ENCODE results near the gene AKAP12. TPM values are rescaled to one million over a fixed set of nuclear protein-coding genes. Genes with fewer than 3 reads are reported as not detected.

Gene AKAP12
- total RNA-seq, 1 donor from 2014 or later: 81.3 TPM

GRCh38 chr6:151377095-151377494 is 137.3 kb downstream of the AKAP12 start:
- no peak overlapping the region for H3K27ac Mint-ChIP-seq
- H3K4me3 ChIP-seq: no peak overlapping the region
- H3K27ac ChIP-seq: no peak overlapping the region
- no peak overlapping the region for H2AFZ ChIP-seq (replicated peaks)
- peaks cover 7% of the 10 kb centered on the region for H3F3A ChIP-seq (ENCODE audit: low read depth)
- no peaks in the 10 kb centered on the region for H3K9me3 ChIP-seq (ENCODE audit: low read depth)
- no peak for TF ChIP-seq CTCF (IDR thresholded peaks at IDR 0.05)
- no peak for TF ChIP-seq EZH2phosphoT487 (IDR thresholded peaks at IDR 0.05)
- TF ChIP-seq EZH2 (IDR thresholded peaks at IDR 0.05): no peak
- no peak for DNase-seq (ENCODE audit: low spot score)
- peaks cover 23% of the 10 kb centered on the region for H3K36me3 Mint-ChIP-seq
- no peaks in the 10 kb centered on the region for H3K27me3 Mint-ChIP-seq (ENCODE audit: insufficient read depth, low read depth)
- H3K36me3 ChIP-seq: no peaks in the 10 kb centered on the region
- no peak overlapping the region for H3K4me2 ChIP-seq
- H3K4me3 Mint-ChIP-seq: no peak overlapping the region
- peaks cover 6% of the 10 kb centered on the region for H3K4me1 ChIP-seq
- H3K9ac ChIP-seq: no peak overlapping the region
- no peaks in the 10 kb centered on the region for H3K27me3 ChIP-seq
- H3K79me2 ChIP-seq (ENCODE audit: low read depth): peaks cover 75% of the 10 kb centered on the region
- H3K9me3 Mint-ChIP-seq: peaks cover 6% of the 10 kb centered on the region
- H3K4me1 Mint-ChIP-seq: peaks cover 38% of the 10 kb centered on the region
- H4K20me1 ChIP-seq (ENCODE audit: low read depth): no peaks in the 10 kb centered on the region

DNA sequence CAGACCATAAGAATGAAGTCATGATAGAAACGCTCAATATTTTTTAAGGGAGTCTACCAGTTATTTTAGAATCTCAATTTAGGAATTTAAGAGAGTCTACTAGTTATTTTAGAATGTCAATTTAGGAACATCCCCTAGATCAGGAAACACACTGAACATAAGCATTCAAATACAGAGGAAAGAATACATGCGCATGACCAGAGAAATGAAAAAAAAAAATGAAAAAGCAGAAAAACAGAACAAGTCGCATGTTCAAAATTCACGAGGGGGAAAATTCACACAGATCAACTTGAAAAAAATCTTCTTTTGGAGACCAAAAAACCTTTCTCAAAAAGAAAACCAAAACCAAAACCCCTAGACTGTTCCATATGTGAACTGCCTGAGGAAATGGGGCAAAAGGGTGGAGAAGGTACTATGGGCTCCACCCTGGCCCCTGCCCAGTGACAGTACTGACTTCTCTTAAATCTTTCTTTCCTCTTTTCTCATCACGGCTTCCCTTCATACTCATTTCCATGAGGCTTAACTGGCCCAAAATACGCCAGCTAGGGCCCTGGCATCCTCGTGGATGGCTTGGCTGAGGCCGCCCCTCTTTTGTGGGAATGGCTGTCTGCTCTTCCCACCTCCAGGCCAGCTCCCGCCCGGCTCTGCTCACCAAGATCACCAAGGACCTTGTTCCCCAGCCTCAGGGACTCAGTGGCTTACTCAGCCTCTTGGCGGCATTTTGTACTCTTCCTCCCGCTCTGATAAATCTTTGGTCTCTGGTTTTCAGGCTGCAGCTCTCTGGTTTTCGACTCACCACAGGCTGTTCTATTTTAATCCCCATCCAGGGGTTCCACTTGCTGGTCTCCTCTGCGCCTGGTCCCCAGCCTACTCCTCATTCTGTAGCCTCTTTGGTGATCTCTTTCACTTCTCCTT is 140.4 kb downstream of the AKAP12 start:
- H3K79me2 ChIP-seq (ENCODE audit: low read depth): peaks cover 94% of the 10 kb centered on the region
- peaks cover 22% of the 10 kb centered on the region for H3K4me1 Mint-ChIP-seq
- no peaks in the 10 kb centered on the region for H3K4me1 ChIP-seq
- H3K4me3 Mint-ChIP-seq: no peak overlapping the region
- H3K27ac ChIP-seq: no peak overlapping the region
- no peaks in the 10 kb centered on the region for H3K9me3 ChIP-seq (ENCODE audit: low read depth)
- H3K27ac Mint-ChIP-seq: no peak overlapping the region
- H3K9me3 Mint-ChIP-seq: peaks cover 6% of the 10 kb centered on the region
- H3K27me3 Mint-ChIP-seq (ENCODE audit: insufficient read depth, low read depth): no peaks in the 10 kb centered on the region
- no peak overlapping the region for H2AFZ ChIP-seq (replicated peaks)
- no peak for TF ChIP-seq CTCF (IDR thresholded peaks at IDR 0.05)
- no peak for TF ChIP-seq EZH2phosphoT487 (IDR thresholded peaks at IDR 0.05)
- no peak for TF ChIP-seq EZH2 (IDR thresholded peaks at IDR 0.05)
- no peak overlapping the region for H3K9ac ChIP-seq
- peaks cover 7% of the 10 kb centered on the region for H3F3A ChIP-seq (ENCODE audit: low read depth)
- no peak overlapping the region for H3K4me2 ChIP-seq
- peaks cover 18% of the 10 kb centered on the region for H3K36me3 Mint-ChIP-seq
- no peaks in the 10 kb centered on the region for H3K36me3 ChIP-seq
- H3K4me3 ChIP-seq: no peak overlapping the region
- no peak for DNase-seq (ENCODE audit: low spot score)
- H3K27me3 ChIP-seq: no peaks in the 10 kb centered on the region
- H4K20me1 ChIP-seq (ENCODE audit: low read depth): no peaks in the 10 kb centered on the region

DNA sequence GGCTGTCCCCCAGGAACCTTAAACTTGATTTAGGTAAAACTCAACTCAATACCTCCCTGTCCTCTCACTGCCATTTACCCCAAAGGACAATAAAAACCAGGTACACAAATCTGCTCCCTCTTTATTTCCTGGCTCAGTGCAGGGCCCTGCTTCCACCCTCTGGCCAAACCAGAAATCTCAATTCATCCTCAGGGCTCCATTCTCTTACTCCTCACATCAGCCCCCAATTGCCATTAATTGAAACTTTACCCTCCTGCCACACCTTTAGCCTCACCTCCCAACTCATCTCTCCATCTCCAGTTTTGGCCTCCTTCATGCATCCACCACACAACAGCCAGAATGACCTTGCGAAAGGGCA is 141.1 kb downstream of the AKAP12 start:
- H2AFZ ChIP-seq (replicated peaks): no peak overlapping the region
- peaks cover 94% of the 10 kb centered on the region for H3K79me2 ChIP-seq (ENCODE audit: low read depth)
- H3K36me3 Mint-ChIP-seq: peaks cover 17% of the 10 kb centered on the region
- no peak for TF ChIP-seq EZH2 (IDR thresholded peaks at IDR 0.05)
- TF ChIP-seq CTCF (IDR thresholded peaks at IDR 0.05): no peak
- peaks cover 7% of the 10 kb centered on the region for H3F3A ChIP-seq (ENCODE audit: low read depth)
- no peak overlapping the region for H3K4me3 Mint-ChIP-seq
- no peak overlapping the region for H3K9ac ChIP-seq
- H3K27me3 ChIP-seq: no peaks in the 10 kb centered on the region
- no peaks in the 10 kb centered on the region for H3K9me3 ChIP-seq (ENCODE audit: low read depth)
- peaks cover 6% of the 10 kb centered on the region for H3K9me3 Mint-ChIP-seq
- H3K27ac Mint-ChIP-seq: no peak overlapping the region
- no peaks in the 10 kb centered on the region for H3K4me1 ChIP-seq
- DNase-seq (ENCODE audit: low spot score): no peak
- H3K27ac ChIP-seq: no peak overlapping the region
- no peaks in the 10 kb centered on the region for H3K27me3 Mint-ChIP-seq (ENCODE audit: insufficient read depth, low read depth)
- H3K4me2 ChIP-seq: no peak overlapping the region
- H3K36me3 ChIP-seq: no peaks in the 10 kb centered on the region
- H3K4me1 Mint-ChIP-seq: peaks cover 19% of the 10 kb centered on the region
- H4K20me1 ChIP-seq (ENCODE audit: low read depth): no peaks in the 10 kb centered on the region
- H3K4me3 ChIP-seq: no peak overlapping the region
